Transverse colon (tissue), 4 donors: Measurements from ENCODE around the gene SERTAD3. TPM values are rescaled to one million over a fixed set of nuclear protein-coding genes. Genes with fewer than 3 reads are reported as not detected.

Experiments
- DNase-seq: peaks from one replicate; pipeline ENCODE4 v3.0.0-alpha.2; 2019
- H3K27ac ChIP-seq, 4 donors: fragments of 200-600 bp; sonication (generic); 2 replicates each; pipeline ENCODE4 v1.5.1; 2016 to 2018; ENCODE audit warnings: inconsistent platforms in 4 of 4
- H3K27me3 ChIP-seq: fragments of 200-600 bp; sonication (generic); 2 replicates; pipeline ENCODE4 v1.5.1; 2017; ENCODE audit warnings: inconsistent platforms
- H3K36me3 ChIP-seq, 4 donors: fragments of 200-600 bp; sonication (generic); 2 replicates each; pipeline ENCODE4 v1.5.1; 2017 to 2019; ENCODE audit warnings: inconsistent platforms in 4 of 4
- H3K4me1 ChIP-seq, 4 donors: fragments of 200-600 bp; sonication (generic); 2 replicates each; pipeline ENCODE4 v1.5.1; 2017 to 2020; ENCODE audit warnings: inconsistent platforms in 4 of 4
- H3K4me3 ChIP-seq, 4 donors: fragments of 200-600 bp; sonication (generic); 1 replicate in 1 of 4; 2 replicates in 3 of 4; pipeline versions ENCODE4 v1.5.1 to v1.6.1; 2017 to 2019; ENCODE audit warnings: inconsistent platforms in 4 of 4
- H3K9me3 ChIP-seq, 2 donors: fragments of 200-600 bp; sonication (generic); 2 replicates each; pipeline ENCODE4 v1.5.1; 2017 to 2019; ENCODE audit warnings: inconsistent platforms in 2 of 2
- CTCF ChIP-seq, 5 experiments: fragments of 200-600 bp in 3 of 5; fragments of 450-650 bp in 2 of 5; sonication (generic) in 3 of 5; IDR thresholded peaks; 1 replicate in 2 of 5; 2 replicates in 3 of 5; pipeline ENCODE4 v1.5.1; 2016 to 2017; ENCODE audit warnings: antibody characterized with exemption in 5 of 5, inconsistent platforms in 3 of 5, mild to moderate bottlenecking in 2 of 5, moderate library complexity in 1 of 5
- EP300 ChIP-seq: sonication (generic); formaldehyde crosslinking; IDR thresholded peaks from one replicate; pipeline ENCODE4 v1.6.1; 2017; ENCODE audit warnings: antibody characterized with exemption, low read depth
- POLR2A ChIP-seq: fragments of 450-650 bp; IDR thresholded peaks from one replicate; pipeline ENCODE4 v1.6.1; 2016; ENCODE audit warnings: antibody characterized with exemption, mild to moderate bottlenecking, moderate library complexity
- POLR2AphosphoS5 ChIP-seq, 3 donors: sonication (generic); formaldehyde crosslinking; IDR thresholded peaks; one replicate each; pipeline ENCODE4 v1.6.1; 2016; ENCODE audit warnings: antibody characterized with exemption in 3 of 3
- WGBS, 2 donors: methylation state at CpG; one replicate each; pipeline ENCODE4 v1.1.5; 2018; ENCODE audit warnings: low coverage in 1 of 2; 5-methylcytosine and 5-hydroxymethylcytosine counted together
- in situ Hi-C, 4 donors: fragments of 200-750 bp; cut with MboI; loops; one replicate each; pipeline versions ENCODE4 v1.15.0 to v1.15.1; 2017; ENCODE audit warnings: low sequenced_read_pairs in 3 of 4, low pct_ligation_motif_present in 1 of 4, low pct_unique_long_range_greater_than_20kb in 1 of 4
- intact Hi-C: fragments of 100-400 bp; cut with DNase I; formaldehyde crosslinking; loops from one replicate; pipeline ENCODE4 v1.15.1; 2023; ENCODE audit warnings: low total_unique reads
- small RNA-seq, 4 donors: library from RNA; depleted of rRNA; stranded (forward); fragments of <200 nt; gene quantifications; one replicate each; pipeline ENCODE3, GENCODE V24; 2016
- total RNA-seq, 4 donors: library from RNA; depleted of rRNA; stranded (reverse); fragments of >200 nt; gene quantifications; one replicate each; pipeline ENCODE4 v1.1.0, GENCODE V29; 2016

Gene SERTAD3
- total RNA-seq, 4 donors from 2014 or later = 14.1 to 31.0 (median 22.2) TPM

GRCh38 chr19:40392894-40393517 is 51.1 kb downstream of the SERTAD3 start:
- WGBS, 2 donors = 45% methylated on average over 9 of the region's 9 CpGs; no CpG with 5 or more reads in 1 of the 2 donors
- in situ Hi-C loops = no loop called here
- no peak overlapping the region for H3K27ac ChIP-seq

GRCh38 chr19:40392123-40392522 is 52.0 kb downstream of the SERTAD3 start:
- intact Hi-C loops = no loop called here
- no peak overlapping the region for H3K27ac ChIP-seq
- in situ Hi-C loops = no loop called here

More at GRCh38 chr19:40392894-40393517, 51.1 kb downstream of the SERTAD3 start:
- no peaks in the 10 kb centered on the region for H3K4me1 ChIP-seq
- no peaks in the 10 kb centered on the region for H3K9me3 ChIP-seq
- intact Hi-C loops = no loop called here
- TF ChIP-seq EP300 (no peak), CTCF (IDR thresholded peaks at IDR 0.05) (peak; percentile 11 to 40 (median 29))
- peak; percentile 52 for DNase-seq
- no peak overlapping the region for H3K4me3 ChIP-seq
- H3K36me3 ChIP-seq = no peaks in the 10 kb centered on the region
- H3K27me3 ChIP-seq = no peaks in the 10 kb centered on the region

More at GRCh38 chr19:40392123-40392522, 52.0 kb downstream of the SERTAD3 start:
- Histone ChIP-seq H3K4me1 (no peaks in the 10 kb centered on the region), H3K4me3 (no peak overlapping the region), H3K9me3 (no peaks in the 10 kb centered on the region), H3K36me3 (no peaks in the 10 kb centered on the region), H3K27me3 (no peaks in the 10 kb centered on the region)
- no peak for DNase-seq
- 74 to 83% methylated on average over 8 of the region's 8 CpGs for WGBS, 2 donors
- TF ChIP-seq POLR2AphosphoS5 (IDR thresholded peaks at IDR 0.05) = no peak
- no peak for TF ChIP-seq POLR2A
- TF ChIP-seq CTCF (IDR thresholded peaks at IDR 0.05) = no peak
- no peak for TF ChIP-seq EP300

Small RNA genes lying within 50 kb of the gene (small RNA-seq; reads per million reads assigned to genes)
- 0 reads per million in 4 donors for gene RF00017

Other genes with a start within 250 kb of the SERTAD3 start
- gene TTC9B, start 226.0 kb downstream of the SERTAD3 start, total RNA-seq = not detected
- under 1 TPM in 1 of 4 donors, not detected in 3; 1.00 TPM for gene CCNP, start 217.6 kb downstream of the SERTAD3 start, total RNA-seq
- gene AKT2, start 159.0 kb downstream of the SERTAD3 start, total RNA-seq = 100 to 1,000 TPM in 2 of 4 donors, 10 to 100 TPM in 2; 63.2 to 266 (median 138) TPM
- 10 to 100 TPM; 12.3 to 16.5 (median 13.8) TPM for gene C19orf47, start 95.9 kb downstream of the SERTAD3 start, total RNA-seq
- 100 to 1,000 TPM in 3 of 4 donors, 10 to 100 TPM in 1; 91.6 to 322 (median 179) TPM for gene PLD3, start 95.6 kb downstream of the SERTAD3 start, total RNA-seq
- under 1 TPM in 1 of 4 donors, not detected in 3; 0.48 TPM for gene HIPK4, start 54.2 kb downstream of the SERTAD3 start, total RNA-seq
- 1 to 10 TPM; 1.5 to 5.0 (median 2.6) TPM for gene PRX, start 31.0 kb downstream of the SERTAD3 start, total RNA-seq
- gene SERTAD1, start 18.3 kb downstream of the SERTAD3 start, total RNA-seq = 10 to 100 TPM in 3 of 4 donors, 1 to 10 TPM in 1; 2.6 to 30.3 (median 18.4) TPM
- gene BLVRB, start 21.4 kb upstream of the SERTAD3 start, total RNA-seq = 100 to 1,000 TPM in 3 of 4 donors, 10 to 100 TPM in 1; 81.5 to 193 (median 147) TPM
- 1 to 10 TPM in 2 of 4 donors, under 1 TPM in 2; under 0.01 to 1.5 (median 0.99) TPM for gene SPTBN4, start 22.7 kb upstream of the SERTAD3 start, total RNA-seq
- gene SHKBP1, start 132.5 kb upstream of the SERTAD3 start, total RNA-seq = 100 to 1,000 TPM in 1 of 4 donors, 10 to 100 TPM in 3; 58.7 to 111 (median 60.9) TPM
- gene LTBP4, start 157.0 kb upstream of the SERTAD3 start, total RNA-seq = 100 to 1,000 TPM; 122 to 477 (median 253) TPM
- 10 to 100 TPM in 3 of 4 donors, 1 to 10 TPM in 1; 9.0 to 44.9 (median 20.4) TPM for gene NUMBL, start 246.3 kb upstream of the SERTAD3 start, total RNA-seq